Measurements from ENCODE around the gene PAK4.
"Not testable (repeated sequence)": the region's sequence is repeated elsewhere in the genome, so short reads cannot be mapped to it uniquely, and the experiment has no call there.

PAK4 gene

GRCh38 chr19:39211731-39212374 lies 86.3 kb downstream of the PAK4 start:
- no peak for DNase-seq

GRCh38 chr19:39212375-39212742 lies 86.8 kb downstream of the PAK4 start:
- DNase-seq, result no peak

- DNase-seq, result not testable (repeated sequence)
Observed at GRCh38 chr19:39215323-39215722, 89.7 kb downstream of the PAK4 start.

GRCh38 chr19:39217094-39217493 lies 91.5 kb downstream of the PAK4 start:
- no peak for DNase-seq

GRCh38 chr19:39218230-39219007 lies 92.8 kb downstream of the PAK4 start:
- peak; percentile 3 for DNase-seq

GRCh38 chr19:39219108-39219507 lies 93.5 kb downstream of the PAK4 start:
- DNase-seq, result not testable (repeated sequence)

- no peak for DNase-seq
Observed at GRCh38 chr19:39223703-39224279, 98.2 kb downstream of the PAK4 start.

GRCh38 chr19:39224910-39225309 lies 99.3 kb downstream of the PAK4 start:
- no peak for DNase-seq
